Right lobe of liver (tissue), 6 donors: ENCODE data around the gene SYCP2. TPM values are rescaled to one million over a fixed set of nuclear protein-coding genes. Genes with fewer than 3 reads are reported as not detected.

Experiments used
- ATAC-seq, 4 donors: fragments of 200-7000 bp; cut with Tn5 transposase; one replicate each; pipeline ENCODE4 v1.9.1; 2020; ENCODE audit warnings: mild to moderate bottlenecking in 4 of 4, moderate library complexity in 4 of 4
- DNase-seq, 3 donors: peaks; one replicate each; pipeline ENCODE4 v3.0.0-alpha.2; 2020
- H3K27ac ChIP-seq, 3 donors: fragments of 200-600 bp; one replicate each; pipeline ENCODE4 v1.8.0; 2022
- H3K27me3 ChIP-seq, 2 donors: fragments of 200-600 bp; one replicate each; pipeline ENCODE4 v1.8.0; 2022
- H3K36me3 ChIP-seq, 4 donors: fragments of 200-600 bp; sonication (generic) in 1 of 4; one replicate each; pipeline versions ENCODE4 v1.5.1 to v1.8.0; 2017 to 2022; ENCODE audit warnings: control low read depth in 1 of 4
- H3K4me1 ChIP-seq, 4 donors: fragments of 200-600 bp; sonication (generic) in 1 of 4; one replicate each; pipeline versions ENCODE4 v1.5.1 to v1.8.0; 2017 to 2022; ENCODE audit warnings: control low read depth in 1 of 4
- H3K4me3 ChIP-seq, 3 donors: fragments of 200-600 bp; one replicate each; pipeline ENCODE4 v1.8.0; 2022
- H3K9me3 ChIP-seq, 4 donors: fragments of 200-600 bp; sonication (generic) in 1 of 4; one replicate each; pipeline versions ENCODE4 v1.5.1 to v1.8.0; 2017 to 2022; ENCODE audit warnings: control low read depth in 1 of 4
- POLR2A ChIP-seq: fragments of 450-650 bp; IDR thresholded peaks from one replicate; pipeline ENCODE4 v1.6.1; 2017; ENCODE audit warnings: antibody characterized with exemption, mild to moderate bottlenecking
- WGBS: methylation state at CpG from one replicate; pipeline ENCODE4 v1.1.6; 2018; ENCODE audit warnings: low coverage, low lambda C conversion rate; ENCODE audit not compliant: insufficient coverage; ENCODE audit errors: missing lambda C conversion rate; 5-methylcytosine and 5-hydroxymethylcytosine counted together
- intact Hi-C, 2 donors: fragments of 100-400 bp; cut with DNase I; formaldehyde crosslinking; loops; one replicate each; pipeline versions ENCODE4 v1.11.2 to v1.14.1; 2022
- small RNA-seq, 2 experiments: library from RNA; depleted of rRNA; stranded (forward); fragments of <200 nt; gene quantifications; one replicate each; pipeline ENCODE3, GENCODE V24; 2016
- total RNA-seq, 6 experiments: library from RNA; depleted of rRNA in 2 of 6; stranded (reverse); fragments of >200 nt in 2 of 6; fragmentation: NEBNext Ultra II Directional in 3 of 6; extraction: Animal tissue kit (Norgen Biotek cat#: 25700) in 3 of 6; gene quantifications; one replicate each; pipeline versions ENCODE4 v1.1.0 to v1.2.4, GENCODE V29; 2016 to 2023
- TF ChIP-seq, protein P1 (sequence below), 4 donors: fragments of 200-600 bp in 3 of 4; fragments of 450-650 bp in 1 of 4; IDR thresholded peaks; one replicate each; pipeline versions ENCODE4 v1.5.1 to v1.8.0; 2016 to 2022; ENCODE audit warnings: antibody characterized with exemption in 4 of 4, mild to moderate bottlenecking in 2 of 4
- donor health status: DM: no; HTN: yes; CAD: no.
- donor health status: DM: no; HTN: no; CAD: no.
- donor health status: DM: no; HTN: no; CAD: no.
- donor health status: DM: no; HTN: yes; CAD: no.
- donor health status: DM: no; HTN: yes; CAD: no.

SYCP2 gene
- total RNA-seq, 6 experiments from 2014 or later, result 0.18 to 0.95 (median 0.63) TPM

DNA sequence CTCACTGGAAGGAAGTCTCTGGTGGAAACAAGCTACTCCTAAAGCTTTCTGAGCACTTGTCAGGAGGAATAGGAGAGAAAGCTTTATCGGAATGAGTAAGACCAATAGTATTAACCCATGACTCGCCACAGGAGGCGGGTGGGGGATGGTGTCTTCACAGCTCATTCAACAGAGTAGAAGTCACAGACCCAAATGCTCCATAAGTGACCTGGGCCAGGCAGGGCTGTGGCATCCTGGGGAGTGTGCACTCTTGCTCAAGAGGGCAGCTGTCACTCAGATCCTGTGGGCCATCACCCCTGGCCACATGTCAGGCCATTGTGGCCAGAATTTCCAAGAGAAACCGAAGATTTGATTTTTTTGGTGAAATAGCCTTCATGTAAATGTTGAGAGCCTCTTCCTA lies 116.0 kb downstream of the SYCP2 start:
- H3K4me3 ChIP-seq, result no peak overlapping the region
- 55% methylated on average over 4 of the region's 4 CpGs for WGBS
- TF ChIP-seq POLR2A, result no peak
- TF ChIP-seq, protein P1, sequence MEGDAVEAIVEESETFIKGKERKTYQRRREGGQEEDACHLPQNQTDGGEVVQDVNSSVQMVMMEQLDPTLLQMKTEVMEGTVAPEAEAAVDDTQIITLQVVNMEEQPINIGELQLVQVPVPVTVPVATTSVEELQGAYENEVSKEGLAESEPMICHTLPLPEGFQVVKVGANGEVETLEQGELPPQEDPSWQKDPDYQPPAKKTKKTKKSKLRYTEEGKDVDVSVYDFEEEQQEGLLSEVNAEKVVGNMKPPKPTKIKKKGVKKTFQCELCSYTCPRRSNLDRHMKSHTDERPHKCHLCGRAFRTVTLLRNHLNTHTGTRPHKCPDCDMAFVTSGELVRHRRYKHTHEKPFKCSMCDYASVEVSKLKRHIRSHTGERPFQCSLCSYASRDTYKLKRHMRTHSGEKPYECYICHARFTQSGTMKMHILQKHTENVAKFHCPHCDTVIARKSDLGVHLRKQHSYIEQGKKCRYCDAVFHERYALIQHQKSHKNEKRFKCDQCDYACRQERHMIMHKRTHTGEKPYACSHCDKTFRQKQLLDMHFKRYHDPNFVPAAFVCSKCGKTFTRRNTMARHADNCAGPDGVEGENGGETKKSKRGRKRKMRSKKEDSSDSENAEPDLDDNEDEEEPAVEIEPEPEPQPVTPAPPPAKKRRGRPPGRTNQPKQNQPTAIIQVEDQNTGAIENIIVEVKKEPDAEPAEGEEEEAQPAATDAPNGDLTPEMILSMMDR (IDR thresholded peaks at IDR 0.05), result no peak
- no peaks in the 10 kb centered on the region for H3K9me3 ChIP-seq
- intact Hi-C loops, result no loop called here
- ATAC-seq (no peak), DNase-seq (no peak)
- no peaks in the 10 kb centered on the region for H3K36me3 ChIP-seq
- H3K4me1 ChIP-seq, result no peaks in the 10 kb centered on the region
- no peaks in the 10 kb centered on the region for H3K27me3 ChIP-seq
- H3K27ac ChIP-seq, result no peak overlapping the region

DNA sequence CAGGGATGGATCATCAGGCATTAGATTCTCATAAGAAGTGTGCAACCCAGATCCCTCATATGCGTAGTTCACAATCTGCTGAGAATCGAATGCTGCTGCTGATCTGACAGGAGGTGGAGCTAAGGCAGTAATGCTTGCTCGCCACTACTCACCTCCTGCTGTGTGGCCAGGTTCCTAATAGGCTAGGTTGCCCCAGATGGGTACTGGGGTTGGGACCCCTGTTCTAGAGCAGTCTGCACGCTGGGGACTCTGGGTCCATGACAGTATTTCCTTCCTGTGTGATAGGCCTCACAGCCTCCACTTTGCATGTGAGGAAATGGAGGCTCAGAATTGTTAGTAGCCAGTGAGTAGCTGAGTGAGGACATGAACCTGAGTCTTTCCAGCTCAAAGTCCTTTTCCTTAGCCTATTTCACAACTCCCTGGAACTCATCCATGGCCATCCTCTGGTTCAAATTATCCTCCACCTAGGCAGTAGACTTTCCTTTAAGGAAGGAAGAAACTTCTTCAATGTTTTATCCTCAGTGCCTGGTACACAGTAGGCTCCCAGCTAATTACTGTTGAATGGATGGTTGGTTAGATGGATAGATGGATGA lies 117.2 kb downstream of the SYCP2 start:
- intact Hi-C loops, result no loop called here
- WGBS, result 60% methylated on average over 1 of the region's 4 CpGs

DNA sequence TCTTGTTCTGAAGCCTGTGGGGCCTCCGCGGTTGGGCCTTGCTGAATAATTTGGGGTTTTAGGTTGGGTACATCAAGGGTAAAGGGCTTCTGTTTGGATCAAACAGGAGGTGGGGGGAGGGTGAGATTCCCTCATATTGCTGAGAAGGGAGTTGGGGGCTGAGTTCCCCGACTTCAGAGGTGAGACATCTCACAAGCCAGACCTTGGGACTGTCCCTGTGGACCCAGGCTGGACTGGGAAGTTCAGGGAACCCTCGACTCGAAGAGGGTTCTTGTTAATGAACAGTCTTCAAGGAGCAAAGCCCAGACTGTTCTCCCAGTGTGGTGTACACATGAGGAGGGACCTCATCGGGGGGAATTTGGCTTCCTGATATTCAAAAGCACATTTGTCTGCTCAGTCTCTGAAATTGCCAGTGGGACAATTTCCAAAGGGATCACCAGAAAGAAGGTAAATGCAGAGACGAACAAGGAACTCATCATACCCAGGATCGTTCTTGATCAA lies 118.5 kb downstream of the SYCP2 start:
- Histone ChIP-seq H3K27me3 (no peaks in the 10 kb centered on the region), H3K4me3 (no peak overlapping the region), H3K27ac (no peak overlapping the region), H3K9me3 (no peaks in the 10 kb centered on the region), H3K4me1 (no peaks in the 10 kb centered on the region), H3K36me3 (no peaks in the 10 kb centered on the region)
- ATAC-seq (no peak), DNase-seq (no peak)
- WGBS, result 46% methylated on average over 7 of the region's 8 CpGs
- intact Hi-C loops, result no loop called here
- TF ChIP-seq, protein P1 (IDR thresholded peaks at IDR 0.05), result no peak
- TF ChIP-seq POLR2A, result no peak

More for the DNA sequence above, 117.2 kb downstream of the SYCP2 start:
- ATAC-seq (no peak), DNase-seq (peak in 1 of 3 donors; percentile 32)
- Histone ChIP-seq H3K4me1 (no peaks in the 10 kb centered on the region), H3K27ac (no peak overlapping the region), H3K9me3 (no peaks in the 10 kb centered on the region), H3K27me3 (no peaks in the 10 kb centered on the region), H3K36me3 (no peaks in the 10 kb centered on the region), H3K4me3 (no peak overlapping the region)
- TF ChIP-seq, protein P1 (IDR thresholded peaks at IDR 0.05), result no peak
- no peak for TF ChIP-seq POLR2A

DNA sequence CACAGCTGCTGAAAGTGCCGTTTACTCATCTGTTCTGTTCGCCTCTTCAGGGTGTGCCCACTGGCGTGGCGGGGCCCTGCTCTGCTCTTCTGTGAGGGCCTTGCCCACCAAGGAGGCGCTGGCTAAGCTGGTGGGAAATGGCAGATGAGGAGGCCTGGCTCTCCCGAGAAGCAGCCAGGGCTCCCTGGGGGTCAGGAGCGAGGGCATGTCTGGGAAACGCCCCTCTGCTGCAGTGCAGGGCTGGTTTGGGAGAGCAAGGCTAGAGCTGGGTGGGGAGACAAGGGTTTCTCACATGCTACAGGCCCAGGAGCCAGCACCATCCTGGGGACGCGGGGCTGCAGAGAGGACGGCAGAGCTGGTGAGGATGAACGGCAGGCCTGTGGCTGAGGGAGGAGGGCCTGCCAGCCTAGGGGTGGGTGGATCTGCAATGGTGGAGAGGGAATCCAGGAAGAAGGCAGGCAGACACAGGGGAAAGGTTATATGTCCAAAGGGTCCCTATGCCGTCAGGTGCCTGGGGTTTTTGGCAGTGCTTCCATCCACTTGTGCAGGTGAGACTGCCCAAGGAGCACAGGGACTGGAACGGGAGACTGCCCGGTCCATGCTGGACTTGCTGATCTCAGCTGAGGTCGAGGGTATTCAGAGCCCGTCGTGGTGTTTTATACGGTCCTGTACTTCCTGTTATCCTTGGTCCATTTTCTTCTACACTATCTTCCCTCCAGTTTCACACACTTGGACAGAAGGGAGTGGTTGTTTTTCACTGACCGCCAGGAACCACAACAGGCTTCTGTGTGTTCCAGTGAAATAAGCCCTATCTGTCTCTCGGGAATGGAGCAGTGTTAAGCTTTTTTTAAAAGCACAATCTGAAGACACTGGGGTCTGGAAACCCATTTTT lies 119.2 kb downstream of the SYCP2 start:
- intact Hi-C loops, result no loop called here
- no peak for TF ChIP-seq POLR2A
- TF ChIP-seq, protein P1 (IDR thresholded peaks at IDR 0.05), result no peak
- H3K4me1 ChIP-seq, result no peaks in the 10 kb centered on the region
- H3K9me3 ChIP-seq, result no peaks in the 10 kb centered on the region
- H3K4me3 ChIP-seq, result no peak overlapping the region
- no peaks in the 10 kb centered on the region for H3K36me3 ChIP-seq
- WGBS, result 53% methylated on average over 15 of the region's 21 CpGs
- no peaks in the 10 kb centered on the region for H3K27me3 ChIP-seq
- H3K27ac ChIP-seq, result no peak overlapping the region
- DNase-seq (peak in 1 of 3 donors; percentile 32), ATAC-seq (no peak)

Small RNAs within 50 kb of the gene (small RNA-seq; reads per million reads assigned to genes)
- gene RNU7-141P, result 0 reads per million in 2 experiments

Other genes starting within 250 kb of the SYCP2 start
- 1 to 10 TPM in 3 of 6 experiments, under 1 TPM in 3; 0.51 to 1.6 (median 1.0) TPM for gene PPP1R3D, start 6.7 kb upstream of the SYCP2 start, total RNA-seq
- gene FAM217B, start 6.8 kb upstream of the SYCP2 start, total RNA-seq, result 1 to 10 TPM; 1.2 to 3.6 (median 2.2) TPM
- under 1 TPM in 5 of 6 experiments, not detected in 1; 0.07 to 0.25 (median 0.12) TPM for gene CDH26, start 24.8 kb upstream of the SYCP2 start, total RNA-seq